GM21515 (cell line): ENCODE data around the gene C6orf15.
"Not testable (repeated sequence)": the region's sequence is repeated elsewhere in the genome, so short reads cannot be mapped to it uniquely, and the experiment has no call there.

ENCODE experiments used
- ATAC-seq: cut with Tn5 transposase; IDR thresholded peaks from one replicate; pipeline ENCODE4 v1.9.1; 2021; ENCODE audit not compliant: unreplicated experiment

Gene C6orf15

GRCh38 chr6:31070711-31071197 lies 41.6 kb downstream of the C6orf15 start:
- ATAC-seq, result no peak

DNA sequence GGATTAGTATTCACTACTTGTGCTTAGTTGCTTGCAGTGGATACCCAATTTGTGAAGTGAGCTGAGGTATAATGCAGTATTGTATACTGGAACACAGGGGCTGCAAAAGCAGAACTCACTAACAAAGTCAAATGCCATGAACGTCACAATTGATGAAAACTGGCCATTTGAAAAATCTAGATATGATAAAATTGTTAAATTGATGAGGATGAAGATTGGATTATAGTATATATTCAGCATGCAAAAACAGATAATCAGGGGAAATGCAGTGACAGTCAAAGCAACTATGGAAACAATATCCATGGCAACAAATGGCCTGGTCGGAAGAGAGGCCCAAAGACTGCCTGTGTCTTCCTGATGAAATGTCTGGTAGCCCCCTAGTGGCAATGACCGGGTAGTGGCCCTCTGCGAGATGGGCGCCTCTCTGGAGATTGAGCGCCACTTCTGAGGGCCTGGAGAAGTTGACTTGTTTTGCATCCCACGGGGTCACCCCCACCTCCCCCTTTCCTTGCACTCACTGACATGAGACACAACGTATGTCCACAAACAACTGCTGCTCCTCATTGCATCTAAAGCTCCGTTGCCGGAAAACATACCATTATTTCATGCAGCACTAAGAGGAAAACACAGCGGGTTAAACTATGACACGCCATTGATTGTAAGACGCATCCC lies 43.6 kb downstream of the C6orf15 start:
- no peak for ATAC-seq

GRCh38 chr6:31067891-31068668 lies 44.3 kb downstream of the C6orf15 start:
- ATAC-seq, result not testable (repeated sequence)

GRCh38 chr6:31067028-31067427 lies 45.3 kb downstream of the C6orf15 start:
- not testable (repeated sequence) for ATAC-seq

GRCh38 chr6:31065556-31065955 lies 46.8 kb downstream of the C6orf15 start:
- no peak for ATAC-seq

DNA sequence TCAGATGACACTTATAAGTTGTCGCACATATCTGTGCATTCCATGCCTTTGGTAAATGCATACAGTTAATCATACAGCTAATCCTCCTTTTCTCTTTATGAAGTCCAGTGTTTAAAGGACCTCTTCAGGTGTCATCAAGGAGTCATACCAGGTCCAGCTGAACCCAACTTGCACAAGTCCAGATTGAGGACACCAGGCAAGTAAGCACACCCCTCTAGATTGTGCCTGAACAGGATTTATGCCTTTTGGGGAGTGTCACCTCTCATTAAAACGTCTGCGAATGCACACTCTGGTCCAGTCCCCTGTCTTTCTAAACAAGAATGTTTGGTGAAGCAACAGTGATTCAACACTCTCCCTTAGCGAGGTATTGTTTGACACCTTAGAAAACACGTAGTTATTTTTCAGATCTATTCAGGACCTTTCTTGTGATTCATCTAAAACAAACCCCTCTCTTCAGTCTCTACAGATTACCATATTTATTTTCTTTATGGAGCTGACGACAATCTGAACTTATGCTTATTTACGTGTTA lies 48.4 kb downstream of the C6orf15 start:
- no peak for ATAC-seq
